ENCODE results near the gene LILRB1. TPM values are rescaled to one million over a fixed set of nuclear protein-coding genes. Genes with fewer than 3 reads are reported as not detected.

The LILRB1 gene
- polyA plus RNA-seq, 1 donor from 2014 or later = not detected

DNA sequence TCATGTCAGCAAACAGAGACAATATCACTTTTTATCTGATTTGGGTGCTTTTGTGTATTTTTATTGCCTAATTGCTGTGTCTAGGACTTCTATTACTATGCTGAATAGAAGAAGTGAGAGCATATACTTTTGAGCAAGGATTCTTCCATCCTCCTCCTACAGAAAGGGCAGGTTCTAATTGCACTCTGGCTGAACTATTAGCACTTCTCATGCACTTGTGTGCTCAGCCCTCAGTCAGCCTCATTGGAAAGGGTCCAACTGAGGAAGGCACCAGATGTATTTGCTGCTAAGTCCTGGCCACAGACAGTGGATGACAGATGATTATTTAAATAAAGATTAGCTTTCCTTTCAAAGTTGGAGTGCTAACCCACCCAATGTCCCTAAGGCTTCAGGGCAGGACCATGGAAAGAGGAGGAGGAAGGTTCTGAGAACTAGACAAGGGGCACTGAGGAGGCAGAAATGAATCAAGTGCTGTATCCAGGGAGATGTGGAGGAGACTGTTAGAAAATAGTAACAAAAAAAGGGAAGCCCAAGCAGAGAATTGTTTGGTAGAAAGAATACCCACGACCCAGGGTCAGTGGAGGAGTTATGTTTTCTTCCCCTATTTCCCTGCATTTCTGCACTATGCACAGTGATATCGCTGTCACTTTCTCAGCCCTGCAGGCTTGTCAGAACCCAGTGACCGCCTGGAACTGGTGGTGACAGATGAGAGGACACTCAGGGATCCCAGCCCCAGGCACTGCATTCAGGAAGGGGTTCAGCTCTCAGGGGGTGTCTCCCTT lies 40.5 kb downstream of the LILRB1 start:
- no peaks in the 10 kb centered on the region for H3K27me3 ChIP-seq (ENCODE audit: insufficient read depth, low read depth, low read length)
- H4K20me1 ChIP-seq (ENCODE audit: insufficient read depth) = no peaks in the 10 kb centered on the region
- no peak overlapping the region for H3K9ac ChIP-seq (ENCODE audit: low read length)
- H3K9me2 ChIP-seq (ENCODE audit: insufficient read depth, low read length) = no peaks in the 10 kb centered on the region
- H3K36me3 ChIP-seq (ENCODE audit: insufficient read depth, low read length) = no peaks in the 10 kb centered on the region
- H3F3A ChIP-seq (ENCODE audit: insufficient read depth, low read length, poor library complexity, severe bottlenecking) = no peaks in the 10 kb centered on the region
- H3K4me3 ChIP-seq (ENCODE audit: low read length) = no peak overlapping the region
- H3K27ac ChIP-seq (ENCODE audit: low read length) = no peak overlapping the region
- H3K79me2 ChIP-seq (replicated peaks; ENCODE audit: insufficient read depth, low read length) = no peaks in the 10 kb centered on the region
- H2AFZ ChIP-seq (ENCODE audit: low read depth, low read length) = no peak overlapping the region
- H3K9me3 ChIP-seq (ENCODE audit: low read length) = no peaks in the 10 kb centered on the region
- no peak for TF ChIP-seq EP300 (conservative IDR thresholded peaks at IDR 0.05; ENCODE audit: poor library complexity, severe bottlenecking)
- TF ChIP-seq, protein P1, sequence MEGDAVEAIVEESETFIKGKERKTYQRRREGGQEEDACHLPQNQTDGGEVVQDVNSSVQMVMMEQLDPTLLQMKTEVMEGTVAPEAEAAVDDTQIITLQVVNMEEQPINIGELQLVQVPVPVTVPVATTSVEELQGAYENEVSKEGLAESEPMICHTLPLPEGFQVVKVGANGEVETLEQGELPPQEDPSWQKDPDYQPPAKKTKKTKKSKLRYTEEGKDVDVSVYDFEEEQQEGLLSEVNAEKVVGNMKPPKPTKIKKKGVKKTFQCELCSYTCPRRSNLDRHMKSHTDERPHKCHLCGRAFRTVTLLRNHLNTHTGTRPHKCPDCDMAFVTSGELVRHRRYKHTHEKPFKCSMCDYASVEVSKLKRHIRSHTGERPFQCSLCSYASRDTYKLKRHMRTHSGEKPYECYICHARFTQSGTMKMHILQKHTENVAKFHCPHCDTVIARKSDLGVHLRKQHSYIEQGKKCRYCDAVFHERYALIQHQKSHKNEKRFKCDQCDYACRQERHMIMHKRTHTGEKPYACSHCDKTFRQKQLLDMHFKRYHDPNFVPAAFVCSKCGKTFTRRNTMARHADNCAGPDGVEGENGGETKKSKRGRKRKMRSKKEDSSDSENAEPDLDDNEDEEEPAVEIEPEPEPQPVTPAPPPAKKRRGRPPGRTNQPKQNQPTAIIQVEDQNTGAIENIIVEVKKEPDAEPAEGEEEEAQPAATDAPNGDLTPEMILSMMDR (IDR thresholded peaks at IDR 0.05; ENCODE audit: poor library complexity, severe bottlenecking) = no peak
- no peak for TF ChIP-seq SMC3 (conservative IDR thresholded peaks at IDR 0.05; ENCODE audit: poor library complexity)
- no peak for TF ChIP-seq MXI1 (conservative IDR thresholded peaks at IDR 0.05; ENCODE audit: poor library complexity, severe bottlenecking)
- no peak for TF ChIP-seq EZH2 (IDR thresholded peaks at IDR 0.05; ENCODE audit: borderline replicate concordance, insufficient read depth, low read length, poor library complexity, severe bottlenecking)
- no peak for TF ChIP-seq RAD21 (conservative IDR thresholded peaks at IDR 0.05)
- TF ChIP-seq, protein P2, sequence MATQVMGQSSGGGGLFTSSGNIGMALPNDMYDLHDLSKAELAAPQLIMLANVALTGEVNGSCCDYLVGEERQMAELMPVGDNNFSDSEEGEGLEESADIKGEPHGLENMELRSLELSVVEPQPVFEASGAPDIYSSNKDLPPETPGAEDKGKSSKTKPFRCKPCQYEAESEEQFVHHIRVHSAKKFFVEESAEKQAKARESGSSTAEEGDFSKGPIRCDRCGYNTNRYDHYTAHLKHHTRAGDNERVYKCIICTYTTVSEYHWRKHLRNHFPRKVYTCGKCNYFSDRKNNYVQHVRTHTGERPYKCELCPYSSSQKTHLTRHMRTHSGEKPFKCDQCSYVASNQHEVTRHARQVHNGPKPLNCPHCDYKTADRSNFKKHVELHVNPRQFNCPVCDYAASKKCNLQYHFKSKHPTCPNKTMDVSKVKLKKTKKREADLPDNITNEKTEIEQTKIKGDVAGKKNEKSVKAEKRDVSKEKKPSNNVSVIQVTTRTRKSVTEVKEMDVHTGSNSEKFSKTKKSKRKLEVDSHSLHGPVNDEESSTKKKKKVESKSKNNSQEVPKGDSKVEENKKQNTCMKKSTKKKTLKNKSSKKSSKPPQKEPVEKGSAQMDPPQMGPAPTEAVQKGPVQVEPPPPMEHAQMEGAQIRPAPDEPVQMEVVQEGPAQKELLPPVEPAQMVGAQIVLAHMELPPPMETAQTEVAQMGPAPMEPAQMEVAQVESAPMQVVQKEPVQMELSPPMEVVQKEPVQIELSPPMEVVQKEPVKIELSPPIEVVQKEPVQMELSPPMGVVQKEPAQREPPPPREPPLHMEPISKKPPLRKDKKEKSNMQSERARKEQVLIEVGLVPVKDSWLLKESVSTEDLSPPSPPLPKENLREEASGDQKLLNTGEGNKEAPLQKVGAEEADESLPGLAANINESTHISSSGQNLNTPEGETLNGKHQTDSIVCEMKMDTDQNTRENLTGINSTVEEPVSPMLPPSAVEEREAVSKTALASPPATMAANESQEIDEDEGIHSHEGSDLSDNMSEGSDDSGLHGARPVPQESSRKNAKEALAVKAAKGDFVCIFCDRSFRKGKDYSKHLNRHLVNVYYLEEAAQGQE (IDR thresholded peaks at IDR 0.05; ENCODE audit: borderline replicate concordance) = no peak
- no peak for TF ChIP-seq TAF1 (IDR thresholded peaks at IDR 0.05; ENCODE audit: low read depth)
- TF ChIP-seq POLR2AphosphoS5 (IDR thresholded peaks at IDR 0.05) = no peak
- no peak overlapping the region for H3K4me2 ChIP-seq (ENCODE audit: low read length)

DNA sequence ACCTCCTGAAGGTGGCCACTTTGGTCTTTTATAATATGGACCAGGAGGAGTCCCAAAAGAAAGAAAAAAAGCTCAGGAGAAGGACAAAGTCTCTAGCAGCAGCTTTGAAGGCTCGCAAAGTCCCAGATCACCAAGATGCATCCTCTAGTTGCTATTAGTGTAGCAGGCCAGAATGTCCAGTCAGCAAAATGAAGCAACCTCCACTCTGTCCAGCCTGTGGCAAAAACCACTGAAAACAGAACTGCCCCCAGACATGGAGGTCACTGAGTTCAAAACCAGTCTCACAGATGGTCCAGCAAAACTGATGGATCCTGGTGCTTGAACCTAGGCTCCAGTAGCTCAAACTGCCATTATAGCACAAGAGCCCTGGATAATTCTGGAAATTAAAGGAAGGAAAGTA lies 42.9 kb downstream of the LILRB1 start:
- TF ChIP-seq, protein P2 (IDR thresholded peaks at IDR 0.05; ENCODE audit: borderline replicate concordance) = no peak
- TF ChIP-seq SMC3 (conservative IDR thresholded peaks at IDR 0.05; ENCODE audit: poor library complexity) = no peak
- no peak for TF ChIP-seq RAD21 (conservative IDR thresholded peaks at IDR 0.05)
- TF ChIP-seq, protein P1 (IDR thresholded peaks at IDR 0.05; ENCODE audit: poor library complexity, severe bottlenecking) = no peak
- no peak overlapping the region for H3K9ac ChIP-seq (ENCODE audit: low read length)
- H3K4me2 ChIP-seq (ENCODE audit: low read length) = no peak overlapping the region
- H3K27ac ChIP-seq (ENCODE audit: low read length) = no peak overlapping the region
- H3K27me3 ChIP-seq (ENCODE audit: insufficient read depth, low read depth, low read length) = no peaks in the 10 kb centered on the region
- no peaks in the 10 kb centered on the region for H4K20me1 ChIP-seq (ENCODE audit: insufficient read depth)
- H3F3A ChIP-seq (ENCODE audit: insufficient read depth, low read length, poor library complexity, severe bottlenecking) = no peaks in the 10 kb centered on the region
- H2AFZ ChIP-seq (ENCODE audit: low read depth, low read length) = no peak overlapping the region
- no peak overlapping the region for H3K4me3 ChIP-seq (ENCODE audit: low read length)
- no peaks in the 10 kb centered on the region for H3K79me2 ChIP-seq (replicated peaks; ENCODE audit: insufficient read depth, low read length)
- peaks cover 3% of the 10 kb centered on the region for H3K9me3 ChIP-seq (ENCODE audit: low read length)
- H3K36me3 ChIP-seq (ENCODE audit: insufficient read depth, low read length) = no peaks in the 10 kb centered on the region
- no peaks in the 10 kb centered on the region for H3K9me2 ChIP-seq (ENCODE audit: insufficient read depth, low read length)

Data from neural cell (in vitro differentiated cells).